ENCODE measurements around the gene VDAC1.

VDAC1 gene

GRCh38 chr5:133994990-133995333 is 9.8 kb downstream of the VDAC1 start:
- Histone ChIP-seq H4K20me1 (ENCODE audit: control insufficient read depth, insufficient read depth, low read depth, low read length) (peaks cover 36% of the 10 kb centered on the region), H3K79me2 (ENCODE audit: control insufficient read depth, low read length) (peaks cover 99% of the 10 kb centered on the region), H3K9me3 (ENCODE audit: control insufficient read depth, insufficient read depth, low read length) (no peaks in the 10 kb centered on the region), H3F3A (ENCODE audit: control insufficient read depth, insufficient read depth) (no peaks in the 10 kb centered on the region), H3K4me2 (ENCODE audit: low read length) (no peak overlapping the region), H3K27me3 (ENCODE audit: control insufficient read depth, low read length) (no peaks in the 10 kb centered on the region), H3K4me3 (ENCODE audit: low read length) (no peak overlapping the region), H3K4me1 (ENCODE audit: control insufficient read depth, low read length) (peaks cover 55% of the 10 kb centered on the region), H3K36me3 (ENCODE audit: control insufficient read depth, low read length) (peaks cover 66% of the 10 kb centered on the region), H3K27ac (ENCODE audit: low read depth, low read length) (no peak overlapping the region), H3K9me2 (replicated peaks; ENCODE audit: control insufficient read depth, low read length) (no peaks in the 10 kb centered on the region)
- TF ChIP-seq CTCF (IDR thresholded peaks at IDR 0.05; ENCODE audit: low read depth, low read length, poor library complexity, severe bottlenecking) = no peak
- no peak for TF ChIP-seq EZH2phosphoT487 (IDR thresholded peaks at IDR 0.05; ENCODE audit: borderline replicate concordance, low read length)

GRCh38 chr5:133994297-133994989 is 10.3 kb downstream of the VDAC1 start:
- Histone ChIP-seq H3K9me3 (ENCODE audit: control insufficient read depth, insufficient read depth, low read length) (no peaks in the 10 kb centered on the region), H3F3A (ENCODE audit: control insufficient read depth, insufficient read depth) (no peaks in the 10 kb centered on the region), H3K9me2 (replicated peaks; ENCODE audit: control insufficient read depth, low read length) (no peaks in the 10 kb centered on the region), H3K27ac (ENCODE audit: low read depth, low read length) (no peak overlapping the region), H4K20me1 (ENCODE audit: control insufficient read depth, insufficient read depth, low read depth, low read length) (peaks cover 33% of the 10 kb centered on the region), H3K4me1 (ENCODE audit: control insufficient read depth, low read length) (peaks cover 50% of the 10 kb centered on the region), H3K79me2 (ENCODE audit: control insufficient read depth, low read length) (peaks cover 97% of the 10 kb centered on the region), H3K36me3 (ENCODE audit: control insufficient read depth, low read length) (peaks cover 66% of the 10 kb centered on the region), H3K27me3 (ENCODE audit: control insufficient read depth, low read length) (no peaks in the 10 kb centered on the region), H3K4me3 (ENCODE audit: low read length) (no peak overlapping the region), H3K4me2 (ENCODE audit: low read length) (no peak overlapping the region)
- no peak for TF ChIP-seq EZH2phosphoT487 (IDR thresholded peaks at IDR 0.05; ENCODE audit: borderline replicate concordance, low read length)
- no peak for TF ChIP-seq CTCF (IDR thresholded peaks at IDR 0.05; ENCODE audit: low read depth, low read length, poor library complexity, severe bottlenecking)

GRCh38 chr5:133993185-133993936 is 11.4 kb downstream of the VDAC1 start:
- TF ChIP-seq EZH2phosphoT487 (IDR thresholded peaks at IDR 0.05; ENCODE audit: borderline replicate concordance, low read length) = no peak
- TF ChIP-seq CTCF (IDR thresholded peaks at IDR 0.05; ENCODE audit: low read depth, low read length, poor library complexity, severe bottlenecking) = no peak
- Histone ChIP-seq H3K9me3 (ENCODE audit: control insufficient read depth, insufficient read depth, low read length) (no peaks in the 10 kb centered on the region), H3K4me3 (ENCODE audit: low read length) (no peak overlapping the region), H3K4me2 (ENCODE audit: low read length) (no peak overlapping the region), H3F3A (ENCODE audit: control insufficient read depth, insufficient read depth) (no peaks in the 10 kb centered on the region), H3K4me1 (ENCODE audit: control insufficient read depth, low read length) (peaks cover 48% of the 10 kb centered on the region), H3K27ac (ENCODE audit: low read depth, low read length) (no peak overlapping the region), H3K36me3 (ENCODE audit: control insufficient read depth, low read length) (peaks cover 73% of the 10 kb centered on the region), H3K79me2 (ENCODE audit: control insufficient read depth, low read length) (peaks cover 92% of the 10 kb centered on the region), H4K20me1 (ENCODE audit: control insufficient read depth, insufficient read depth, low read depth, low read length) (peaks cover 33% of the 10 kb centered on the region), H3K27me3 (ENCODE audit: control insufficient read depth, low read length) (no peaks in the 10 kb centered on the region), H3K9me2 (replicated peaks; ENCODE audit: control insufficient read depth, low read length) (no peaks in the 10 kb centered on the region)
